HEK293 (cell line): ENCODE results near the gene MSI2.

Source experiments
- CTCF ChIA-PET: fragments of 350-600 bp; formaldehyde crosslinking; extraction: SDS; loops from one replicate; lab custom pipeline; 2021; ENCODE audit warnings: antibody characterized with exemption; lab: Yijun Ruan, JAX
- POLR2A ChIA-PET: fragments of 300-600 bp; formaldehyde crosslinking; extraction: SDS; loops from one replicate; lab custom pipeline; 2020; ENCODE audit warnings: antibody characterized with exemption, inconsistent platforms; lab: Yijun Ruan, JAX
- H3K27ac ChIP-seq: fragments of 200-500 bp; sonication (Bioruptor generic); 2 replicates; pipeline ENCODE4 v1.5.1; 2014; ENCODE audit warnings: low read depth, low read length, control low read depth, inconsistent platforms; ENCODE audit errors: extremely low read depth
- H3K36me3 ChIP-seq, 2 experiments: fragments of 200-500 bp in 1 of 2; sonication (Bioruptor generic) in 1 of 2; 1 replicate in 1 of 2; 2 replicates in 1 of 2; pipeline ENCODE4 v1.5.1; 2014 to 2017; ENCODE audit warnings: inconsistent platforms in 2 of 2, low read length in 2 of 2; ENCODE audit not compliant: control insufficient read depth in 2 of 2, insufficient read depth in 1 of 2
- H3K4me1 ChIP-seq: fragments of 200-500 bp; sonication (Bioruptor generic); 2 replicates; pipeline ENCODE4 v1.5.1; 2014; ENCODE audit warnings: mild to moderate bottlenecking, low read length, inconsistent platforms; ENCODE audit not compliant: control insufficient read depth, insufficient read depth
- H3K4me3 ChIP-seq: 2 replicates; pipeline ENCODE4 v1.5.1; 2011; ENCODE audit warnings: low read depth, mild to moderate bottlenecking, control low read depth, low read length, moderate library complexity
- H3K9me3 ChIP-seq: fragments of 200-500 bp; sonication (Bioruptor generic); 2 replicates; pipeline ENCODE4 v1.5.1; 2014; ENCODE audit warnings: low read depth, low read length, inconsistent platforms; ENCODE audit not compliant: control insufficient read depth, insufficient read depth
- INSM2 ChIP-seq: fragments of 450-650 bp; formaldehyde crosslinking; IDR thresholded peaks from 2 replicates; pipeline ENCODE4 v1.5.1; 2016; ENCODE audit warnings: missing biosample characterization, missing genetic modification characterization
- PRDM2 ChIP-seq: fragments of 450-650 bp; formaldehyde crosslinking; IDR thresholded peaks from 2 replicates; pipeline ENCODE4 v1.5.1; 2016; ENCODE audit warnings: missing biosample characterization, missing genetic modification characterization, borderline replicate concordance
- SP7 ChIP-seq: fragments of 450-650 bp; formaldehyde crosslinking; IDR thresholded peaks from 2 replicates; pipeline ENCODE4 v1.5.1; 2016; ENCODE audit warnings: missing biosample characterization, missing genetic modification characterization
- TRIM28 ChIP-seq: IDR thresholded peaks from 2 replicates; pipeline ENCODE4 v1.6.1; 2011; ENCODE audit warnings: low read length, control low read depth, borderline replicate concordance
- WT1 ChIP-seq: fragments of 450-650 bp; formaldehyde crosslinking; IDR thresholded peaks from 2 replicates; pipeline ENCODE4 v1.5.1; 2016; ENCODE audit warnings: missing biosample characterization, missing genetic modification characterization
- ZBTB10 ChIP-seq: fragments of 450-650 bp; formaldehyde crosslinking; IDR thresholded peaks from 2 replicates; pipeline ENCODE4 v1.5.1; 2016; ENCODE audit warnings: missing biosample characterization, missing genetic modification characterization
- ZFP69B ChIP-seq: fragments of 450-650 bp; formaldehyde crosslinking; IDR thresholded peaks from 2 replicates; pipeline ENCODE4 v1.5.1; 2016; ENCODE audit warnings: missing biosample characterization, missing genetic modification characterization
- ZNF140 ChIP-seq: fragments of 450-650 bp; formaldehyde crosslinking; IDR thresholded peaks from 2 replicates; pipeline ENCODE4 v1.5.1; 2016; ENCODE audit warnings: missing biosample characterization, missing genetic modification characterization
- ZNF16 ChIP-seq: fragments of 450-650 bp; formaldehyde crosslinking; IDR thresholded peaks from 2 replicates; pipeline ENCODE4 v1.5.1; 2016; ENCODE audit warnings: low read depth, missing biosample characterization, missing genetic modification characterization
- ZNF174 ChIP-seq: fragments of 450-650 bp; formaldehyde crosslinking; IDR thresholded peaks from 2 replicates; pipeline ENCODE4 v1.5.0; 2017; ENCODE audit warnings: missing biosample characterization, mild to moderate bottlenecking, missing genetic modification characterization
- ZNF239 ChIP-seq: fragments of 450-650 bp; formaldehyde crosslinking; IDR thresholded peaks from 2 replicates; pipeline ENCODE4 v1.5.1; 2016; ENCODE audit warnings: missing biosample characterization, missing genetic modification characterization
- ZNF26 ChIP-seq: fragments of 450-650 bp; formaldehyde crosslinking; IDR thresholded peaks from 2 replicates; pipeline ENCODE4 v1.5.1; 2016; ENCODE audit warnings: missing biosample characterization, missing genetic modification characterization
- ZNF404 ChIP-seq: fragments of 450-650 bp; formaldehyde crosslinking; IDR thresholded peaks from 2 replicates; pipeline ENCODE4 v1.5.1; 2017; ENCODE audit warnings: missing biosample characterization, missing genetic modification characterization
- ZNF558 ChIP-seq: fragments of 450-650 bp; formaldehyde crosslinking; IDR thresholded peaks from 2 replicates; pipeline ENCODE4 v1.5.1; 2016; ENCODE audit warnings: missing biosample characterization, missing genetic modification characterization
- ZNF624 ChIP-seq: fragments of 450-650 bp; formaldehyde crosslinking; IDR thresholded peaks from 2 replicates; pipeline ENCODE4 v1.5.1; 2017; ENCODE audit warnings: missing biosample characterization, missing genetic modification characterization
- ZNF670 ChIP-seq: fragments of 450-650 bp; formaldehyde crosslinking; IDR thresholded peaks from 2 replicates; pipeline ENCODE4 v1.5.1; 2016; ENCODE audit warnings: missing biosample characterization, missing genetic modification characterization, low read depth
- ZSCAN16 ChIP-seq: fragments of 450-650 bp; formaldehyde crosslinking; IDR thresholded peaks from 2 replicates; pipeline ENCODE4 v1.5.1; 2016; ENCODE audit warnings: missing biosample characterization, missing genetic modification characterization

Gene MSI2

GRCh38 chr17:57405491-57406072 lies 149.3 kb downstream of the MSI2 start:
- H3K36me3 ChIP-seq, result peaks cover 0 to 28% of the 10 kb centered on the region in 2 experiments; a peak in 2 of 3 replicates
- peaks cover 25% of the 10 kb centered on the region for H3K4me1 ChIP-seq
- H3K27ac ChIP-seq, result no peak overlapping the region
- POLR2A ChIA-PET, result no interaction called here
- TF ChIP-seq ZNF26 (tag by site-specific recombination) (no peak), ZBTB10 (no peak), ZNF404 (no peak), TRIM28 (no peak), ZFP69B (tag by site-specific recombination) (no peak), ZNF140 (tag by site-specific recombination) (no peak), ZNF16 (tag by site-specific recombination) (no peak), ZNF174 (tag by site-specific recombination) (no peak), SP7 (tag by site-specific recombination) (no peak), ZNF239 (tag by site-specific recombination) (no peak), WT1 (tag by site-specific recombination) (no peak), ZNF624 (tag by site-specific recombination) (no peak), PRDM2 (no peak), ZNF670 (tag by site-specific recombination) (no peak), INSM2 (no peak), ZSCAN16 (no peak), ZNF558 (tag by site-specific recombination) (no peak)
- TF ChIP-seq, all 188 proteins: peak for 0
- CTCF ChIA-PET, result interaction anchor here (0.6 to 3.9 kb wide), 4 partner anchors 66 to 267 kb away, joined by 3 to 31 read pairs (median 6); no protein-coding TSS in a partner anchor
- Histone ChIP-seq H3K4me3 (no peak overlapping the region), H3K9me3 (no peaks in the 10 kb centered on the region)
